T-helper 22 cell (primary cell): ENCODE data around the gene LALBA.
"Not testable (repeated sequence)": the region's sequence is repeated elsewhere in the genome, so short reads cannot be mapped to it uniquely, and the experiment has no call there.

Source experiments
- DNase-seq: peaks from one replicate; pipeline ENCODE4 v3.0.0-alpha.2; 2020; ENCODE audit warnings: low read depth

LALBA gene

GRCh38 chr12:48569946-48570345 lies at the start of gene LALBA:
Gene LALBA, minus strand, starts transcription at chr12:48570046. Its CDS starts 26 bp downstream, at chr12:48570020.
- no peak for DNase-seq

GRCh38 chr12:48618541-48618940 lies 48.7 kb upstream of the LALBA start:
- DNase-seq = peak; percentile 33

GRCh38 chr12:48615681-48616080 lies 45.8 kb upstream of the LALBA start:
- DNase-seq = no peak

GRCh38 chr12:48613321-48613720 lies 43.5 kb upstream of the LALBA start:
- DNase-seq = no peak

GRCh38 chr12:48602192-48602989 lies 32.5 kb upstream of the LALBA start:
- DNase-seq = no peak

GRCh38 chr12:48601013-48601756 lies 31.3 kb upstream of the LALBA start:
- DNase-seq = no peak

- DNase-seq = no peak
These were observed 30.7 kb upstream of the LALBA start for GRCh38 chr12:48600552-48600951.

- no peak for DNase-seq
These were observed 22.8 kb upstream of the LALBA start for GRCh38 chr12:48592591-48593086.

- DNase-seq = no peak
These were observed 16.5 kb upstream of the LALBA start for GRCh38 chr12:48586361-48586760.

GRCh38 chr12:48583728-48584127 lies 13.9 kb upstream of the LALBA start:
- DNase-seq = no peak

GRCh38 chr12:48580831-48581230 lies 11.0 kb upstream of the LALBA start:
- no peak for DNase-seq

- no peak for DNase-seq
These were observed 2.5 kb upstream of the LALBA start for GRCh38 chr12:48572326-48572725.

- no peak for DNase-seq
These were observed 2.1 kb downstream of the LALBA start for GRCh38 chr12:48567731-48568130.

GRCh38 chr12:48557919-48558318 lies 11.9 kb downstream of the LALBA start:
- DNase-seq = no peak

- DNase-seq = no peak
These were observed 13.2 kb downstream of the LALBA start for GRCh38 chr12:48556631-48557030.

- DNase-seq = not testable (repeated sequence)
These were observed 16.0 kb downstream of the LALBA start for GRCh38 chr12:48553666-48554343.

- not testable (repeated sequence) for DNase-seq
These were observed 18.2 kb downstream of the LALBA start for GRCh38 chr12:48551636-48552035.

- DNase-seq = not testable (repeated sequence)
These were observed 22.8 kb downstream of the LALBA start for GRCh38 chr12:48547012-48547411.

GRCh38 chr12:48545833-48546469 lies 23.9 kb downstream of the LALBA start:
- no peak for DNase-seq

GRCh38 chr12:48542300-48542928 lies 27.4 kb downstream of the LALBA start:
- DNase-seq = no peak

GRCh38 chr12:48536602-48537001 lies 33.2 kb downstream of the LALBA start:
- no peak for DNase-seq

GRCh38 chr12:48532601-48533000 lies 37.2 kb downstream of the LALBA start:
- no peak for DNase-seq
